Astrocyte (in vitro differentiated cells and primary cell): Measurements from ENCODE around the gene MAGI1. TPM values are rescaled to one million over a fixed set of nuclear protein-coding genes. Genes with fewer than 3 reads are reported as not detected.

Experiments
- DNase-seq: peaks from one replicate; pipeline ENCODE4 v3.0.0-alpha.2; 2010; ENCODE audit warnings: low read depth
- FAIRE-seq: peaks from 2 replicates; lab custom pipeline; 2011; peaks lifted over from hg19 to GRCh38; lab: Jason Lieb, UNC
- H2AFZ ChIP-seq: 2 replicates; pipeline ENCODE4 v1.6.0; 2012; ENCODE audit warnings: low read depth, low read length, inconsistent platforms
- H3K27ac ChIP-seq: 2 replicates; pipeline ENCODE4 v1.5.1; 2011; ENCODE audit warnings: low read depth, low read length, inconsistent platforms
- H3K27me3 ChIP-seq: 2 replicates; pipeline ENCODE4 v1.6.0; 2011; ENCODE audit warnings: low read length, inconsistent platforms; ENCODE audit not compliant: insufficient read depth
- H3K36me3 ChIP-seq: 2 replicates; pipeline ENCODE4 v1.5.1; 2011; ENCODE audit warnings: low read length, inconsistent platforms; ENCODE audit not compliant: insufficient read depth
- H3K4me1 ChIP-seq: 2 replicates; pipeline ENCODE4 v1.5.1; 2011; ENCODE audit warnings: low read length, inconsistent platforms; ENCODE audit not compliant: insufficient read depth
- H3K4me2 ChIP-seq: 2 replicates; pipeline ENCODE4 v1.6.0; 2012; ENCODE audit warnings: low read length, inconsistent platforms
- H3K4me3 ChIP-seq: 2 replicates; pipeline ENCODE4 v1.5.1; 2011; ENCODE audit warnings: low read depth, mild to moderate bottlenecking, low read length, inconsistent platforms; ENCODE audit not compliant: insufficient read depth
- H3K79me2 ChIP-seq: 2 replicates; pipeline ENCODE4 v1.6.0; 2012; ENCODE audit warnings: mild to moderate bottlenecking, low read length, inconsistent platforms; ENCODE audit not compliant: insufficient read depth
- H3K9ac ChIP-seq: 2 replicates; pipeline ENCODE4 v1.6.0; 2012; ENCODE audit warnings: mild to moderate bottlenecking, low read length, inconsistent platforms
- H3K9me3 ChIP-seq: 2 replicates; pipeline ENCODE4 v1.5.1; 2012; ENCODE audit warnings: low read depth, mild to moderate bottlenecking, low read length, inconsistent platforms; ENCODE audit not compliant: insufficient read depth
- H4K20me1 ChIP-seq: 2 replicates; pipeline ENCODE4 v1.6.0; 2012; ENCODE audit warnings: low read length, inconsistent platforms; ENCODE audit not compliant: insufficient read depth
- H3K27ac Mint-ChIP-seq: one replicate; pipeline ENCODE4 v1.8.0; 2021; ENCODE audit warnings: mild to moderate bottlenecking, mixed read lengths; ENCODE audit not compliant: unreplicated experiment
- H3K27me3 Mint-ChIP-seq: one replicate; pipeline ENCODE4 v1.8.0; 2021; ENCODE audit warnings: low read depth, mixed read lengths; ENCODE audit not compliant: unreplicated experiment
- H3K36me3 Mint-ChIP-seq: one replicate; pipeline ENCODE4 v1.8.0; 2021; ENCODE audit warnings: low read depth, mixed read lengths; ENCODE audit not compliant: unreplicated experiment
- H3K4me1 Mint-ChIP-seq: one replicate; pipeline ENCODE4 v1.8.0; 2021; ENCODE audit warnings: low read depth, mixed read lengths; ENCODE audit not compliant: unreplicated experiment
- H3K4me3 Mint-ChIP-seq: one replicate; pipeline ENCODE4 v1.8.0; 2021; ENCODE audit warnings: mild to moderate bottlenecking, moderate library complexity, mixed read lengths; ENCODE audit not compliant: unreplicated experiment
- H3K9me3 Mint-ChIP-seq: one replicate; pipeline ENCODE4 v1.8.0; 2021; ENCODE audit warnings: mild to moderate bottlenecking, mixed read lengths; ENCODE audit not compliant: unreplicated experiment
- EZH2 ChIP-seq: IDR thresholded peaks from 2 replicates; pipeline ENCODE4 v1.6.1; 2012; ENCODE audit warnings: mild to moderate bottlenecking, low read length, inconsistent platforms; ENCODE audit not compliant: insufficient read depth
- total RNA-seq: library from RNA; stranded (reverse); gene quantifications from 2 replicates; pipeline ENCODE4 v1.2.1, GENCODE V29; 2021
- TF ChIP-seq, protein P1 (sequence below): IDR thresholded peaks from 2 replicates; pipeline ENCODE4 v1.5.1; 2011; ENCODE audit warnings: low read depth, mild to moderate bottlenecking, inconsistent platforms, low read length, moderate library complexity; ENCODE audit not compliant: insufficient read depth

The MAGI1 gene
- total RNA-seq, 1 donor from 2014 or later = 31.8 TPM

DNA sequence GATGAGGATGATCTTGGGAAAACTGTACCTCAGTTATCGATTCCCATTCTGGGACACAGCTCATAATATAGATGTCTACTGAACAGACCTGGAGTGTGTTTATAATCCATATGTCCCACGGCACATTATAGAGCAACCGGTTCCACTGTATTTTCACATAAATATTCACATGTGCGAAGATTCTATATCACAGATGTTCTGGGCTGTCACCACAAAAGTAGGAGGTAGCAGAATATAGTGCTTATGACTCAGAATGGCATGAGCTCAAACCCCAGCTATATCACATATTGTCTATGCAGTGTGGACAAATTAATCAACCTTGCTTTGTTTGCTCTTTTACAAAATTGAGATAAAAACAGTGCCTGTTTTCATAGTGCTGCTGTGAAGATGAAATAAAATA is 710.6 kb downstream of the MAGI1 start:
- Histone ChIP-seq H3K9ac (no peak overlapping the region), H3K4me1 (no peaks in the 10 kb centered on the region), H3K4me3 (no peak overlapping the region), H3K79me2 (no peaks in the 10 kb centered on the region), H3K27ac (no peak overlapping the region), H3K36me3 (no peaks in the 10 kb centered on the region), H2AFZ (no peak overlapping the region), H3K27me3 (no peaks in the 10 kb centered on the region), H3K4me2 (no peak overlapping the region), H4K20me1 (no peaks in the 10 kb centered on the region), H3K9me3 (no peaks in the 10 kb centered on the region)
- DNase-seq (no peak), FAIRE-seq (no peak)
- Mint-ChIP-seq H3K36me3 (no peaks in the 10 kb centered on the region), H3K4me3 (no peak overlapping the region), H3K4me1 (no peaks in the 10 kb centered on the region), H3K27ac (no peak overlapping the region), H3K27me3 (peaks cover 3% of the 10 kb centered on the region), H3K9me3 (peaks cover 4% of the 10 kb centered on the region)
- no peak for TF ChIP-seq EZH2
- TF ChIP-seq, protein P1, sequence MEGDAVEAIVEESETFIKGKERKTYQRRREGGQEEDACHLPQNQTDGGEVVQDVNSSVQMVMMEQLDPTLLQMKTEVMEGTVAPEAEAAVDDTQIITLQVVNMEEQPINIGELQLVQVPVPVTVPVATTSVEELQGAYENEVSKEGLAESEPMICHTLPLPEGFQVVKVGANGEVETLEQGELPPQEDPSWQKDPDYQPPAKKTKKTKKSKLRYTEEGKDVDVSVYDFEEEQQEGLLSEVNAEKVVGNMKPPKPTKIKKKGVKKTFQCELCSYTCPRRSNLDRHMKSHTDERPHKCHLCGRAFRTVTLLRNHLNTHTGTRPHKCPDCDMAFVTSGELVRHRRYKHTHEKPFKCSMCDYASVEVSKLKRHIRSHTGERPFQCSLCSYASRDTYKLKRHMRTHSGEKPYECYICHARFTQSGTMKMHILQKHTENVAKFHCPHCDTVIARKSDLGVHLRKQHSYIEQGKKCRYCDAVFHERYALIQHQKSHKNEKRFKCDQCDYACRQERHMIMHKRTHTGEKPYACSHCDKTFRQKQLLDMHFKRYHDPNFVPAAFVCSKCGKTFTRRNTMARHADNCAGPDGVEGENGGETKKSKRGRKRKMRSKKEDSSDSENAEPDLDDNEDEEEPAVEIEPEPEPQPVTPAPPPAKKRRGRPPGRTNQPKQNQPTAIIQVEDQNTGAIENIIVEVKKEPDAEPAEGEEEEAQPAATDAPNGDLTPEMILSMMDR = no peak

DNA sequence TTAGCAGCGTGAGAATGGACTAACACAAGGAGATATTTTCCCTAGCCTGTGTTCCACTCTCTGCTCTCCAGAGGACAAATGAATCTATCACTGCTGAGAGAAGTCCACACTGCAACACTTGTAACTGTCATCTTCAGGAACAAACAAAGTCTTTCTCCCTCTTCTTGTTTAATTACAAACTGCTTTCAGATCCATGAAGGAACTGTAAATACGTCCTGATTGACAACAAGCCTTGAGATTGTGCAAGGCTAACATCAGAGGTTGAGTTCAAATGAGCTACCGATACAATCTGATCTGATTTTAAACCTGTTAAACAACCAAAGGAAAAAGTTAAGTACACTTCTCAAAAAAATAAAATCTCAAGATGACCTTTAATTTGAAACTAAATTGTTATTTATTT is 712.1 kb downstream of the MAGI1 start:
- Histone ChIP-seq H3K79me2 (no peaks in the 10 kb centered on the region), H3K36me3 (no peaks in the 10 kb centered on the region), H3K9ac (no peak overlapping the region), H2AFZ (no peak overlapping the region), H3K9me3 (no peaks in the 10 kb centered on the region), H3K27me3 (no peaks in the 10 kb centered on the region), H3K4me3 (no peak overlapping the region), H3K27ac (no peak overlapping the region), H3K4me1 (no peaks in the 10 kb centered on the region), H4K20me1 (no peaks in the 10 kb centered on the region), H3K4me2 (no peak overlapping the region)
- no peak for FAIRE-seq
- Mint-ChIP-seq H3K4me1 (no peaks in the 10 kb centered on the region), H3K4me3 (no peak overlapping the region), H3K27ac (no peak overlapping the region), H3K9me3 (peaks cover 4% of the 10 kb centered on the region), H3K27me3 (no peaks in the 10 kb centered on the region), H3K36me3 (no peaks in the 10 kb centered on the region)
- no peak for DNase-seq
- TF ChIP-seq, protein P1 = no peak
- no peak for TF ChIP-seq EZH2

DNA sequence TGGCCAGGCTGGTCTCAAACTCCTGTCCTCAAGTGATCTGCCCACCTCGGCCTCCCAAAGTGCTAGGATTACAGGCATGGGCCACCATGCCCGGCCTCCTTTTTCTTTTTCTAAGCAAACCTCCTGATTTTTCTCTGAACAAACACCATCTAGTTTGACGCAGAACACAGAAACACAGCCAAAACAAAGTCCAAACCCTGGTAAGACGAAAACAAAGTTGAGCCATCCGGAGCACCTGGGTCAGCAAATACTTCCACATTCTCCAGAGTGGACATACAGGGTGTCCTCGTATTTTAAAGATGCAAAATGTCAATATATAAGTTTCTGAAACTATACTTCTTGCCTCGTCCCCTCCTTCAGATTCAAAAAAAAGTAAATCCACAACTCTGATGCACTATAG is 715.8 kb downstream of the MAGI1 start:
- Histone ChIP-seq H3K4me1 (no peaks in the 10 kb centered on the region), H3K27ac (no peak overlapping the region), H3K4me2 (no peak overlapping the region), H3K27me3 (no peaks in the 10 kb centered on the region), H4K20me1 (no peaks in the 10 kb centered on the region), H3K4me3 (no peak overlapping the region), H2AFZ (no peak overlapping the region), H3K9ac (no peak overlapping the region), H3K9me3 (no peaks in the 10 kb centered on the region), H3K79me2 (no peaks in the 10 kb centered on the region), H3K36me3 (no peaks in the 10 kb centered on the region)
- FAIRE-seq (no peak), DNase-seq (no peak)
- H3K4me1 Mint-ChIP-seq = no peaks in the 10 kb centered on the region
- no peak overlapping the region for H3K27ac Mint-ChIP-seq
- peaks cover 4% of the 10 kb centered on the region for H3K9me3 Mint-ChIP-seq
- H3K4me3 Mint-ChIP-seq = no peak overlapping the region
- no peaks in the 10 kb centered on the region for H3K27me3 Mint-ChIP-seq
- no peaks in the 10 kb centered on the region for H3K36me3 Mint-ChIP-seq
- TF ChIP-seq EZH2 = no peak
- TF ChIP-seq, protein P1 = no peak
